B cell (primary cell): ENCODE measurements around the gene TLX2.
A peak's percentile ranks its signal among the peaks of the same experiment; 100 is the strongest.

Experiments
- CTCF ChIP-seq: fragments of 200-600 bp; IDR thresholded peaks from one replicate; pipeline ENCODE4 v1.8.0; 2022; ENCODE audit warnings: antibody characterized with exemption, mild to moderate bottlenecking
- EZH2 ChIP-seq: IDR thresholded peaks from 2 replicates; pipeline ENCODE4 v1.6.1; 2012; ENCODE audit warnings: borderline replicate concordance, low read depth, mild to moderate bottlenecking, moderate library complexity, low read length; ENCODE audit not compliant: insufficient read depth, poor library complexity, severe bottlenecking

GRCh38 chr2:74532222-74532621 is 18.0 kb downstream of the TLX2 start:
- TF ChIP-seq CTCF (peak; percentile 49), EZH2 (no peak)
